ENCODE results near the gene CUL5.
A peak's percentile ranks its signal among the peaks of the same experiment; 100 is the strongest.
"Not testable (repeated sequence)": the region's sequence is repeated elsewhere in the genome, so short reads cannot be mapped to it uniquely, and the experiment has no call there.

CUL5 gene

DNA sequence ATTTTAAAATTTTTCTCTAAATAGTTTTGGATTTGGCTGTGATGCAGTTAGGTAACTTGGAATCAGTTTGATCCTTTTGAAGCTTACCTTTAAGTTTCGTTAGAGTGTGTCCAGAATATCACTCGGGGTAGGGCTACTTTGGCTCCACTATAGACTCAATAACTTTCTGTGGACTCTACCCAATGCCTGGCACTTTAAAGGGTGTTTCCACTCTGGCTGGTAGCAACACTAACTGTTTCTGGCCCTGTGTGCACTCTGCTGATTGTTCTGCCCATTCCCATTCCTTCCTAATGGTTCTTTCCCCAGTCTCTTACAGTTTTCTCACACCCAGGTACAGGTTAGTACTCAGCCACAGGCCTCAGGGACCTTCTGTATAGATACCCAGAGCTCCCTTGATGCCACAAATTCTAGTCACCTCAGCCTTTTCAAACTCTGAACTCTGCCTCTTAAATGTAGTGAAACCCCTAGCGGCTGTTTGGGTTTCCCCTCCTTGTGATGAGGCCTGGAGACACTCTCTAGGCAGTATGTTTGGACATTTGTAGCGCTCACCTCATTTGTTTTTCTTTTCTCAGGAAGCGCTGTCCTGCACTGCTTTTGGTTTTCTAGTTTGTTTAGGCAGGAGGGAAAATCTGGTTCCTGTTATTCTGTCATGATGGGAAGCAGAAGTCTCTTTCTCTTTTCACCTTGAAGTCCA is 16.8 kb downstream of the CUL5 start:
- DNase-seq, result no peak

DNA sequence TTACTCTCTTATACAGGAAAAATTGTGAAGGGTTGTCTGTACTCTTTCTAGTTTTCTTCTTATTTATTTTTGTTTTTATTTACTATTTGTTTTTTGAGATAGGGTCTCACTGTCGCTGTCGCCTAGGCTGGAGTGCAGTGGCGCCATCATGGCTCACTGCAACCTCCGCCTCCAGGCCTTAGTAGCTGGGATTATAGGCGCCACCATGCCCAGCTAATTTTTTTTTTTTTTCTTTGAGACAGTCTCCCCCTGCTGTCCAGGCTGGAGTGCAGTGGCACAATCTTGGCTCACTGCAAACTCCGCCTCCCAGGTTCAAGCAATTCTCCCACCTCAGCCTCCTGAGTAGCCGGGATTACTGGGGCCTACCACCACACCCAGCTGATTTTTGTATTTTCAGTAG is 18.4 kb downstream of the CUL5 start:
- no peak for DNase-seq

DNA sequence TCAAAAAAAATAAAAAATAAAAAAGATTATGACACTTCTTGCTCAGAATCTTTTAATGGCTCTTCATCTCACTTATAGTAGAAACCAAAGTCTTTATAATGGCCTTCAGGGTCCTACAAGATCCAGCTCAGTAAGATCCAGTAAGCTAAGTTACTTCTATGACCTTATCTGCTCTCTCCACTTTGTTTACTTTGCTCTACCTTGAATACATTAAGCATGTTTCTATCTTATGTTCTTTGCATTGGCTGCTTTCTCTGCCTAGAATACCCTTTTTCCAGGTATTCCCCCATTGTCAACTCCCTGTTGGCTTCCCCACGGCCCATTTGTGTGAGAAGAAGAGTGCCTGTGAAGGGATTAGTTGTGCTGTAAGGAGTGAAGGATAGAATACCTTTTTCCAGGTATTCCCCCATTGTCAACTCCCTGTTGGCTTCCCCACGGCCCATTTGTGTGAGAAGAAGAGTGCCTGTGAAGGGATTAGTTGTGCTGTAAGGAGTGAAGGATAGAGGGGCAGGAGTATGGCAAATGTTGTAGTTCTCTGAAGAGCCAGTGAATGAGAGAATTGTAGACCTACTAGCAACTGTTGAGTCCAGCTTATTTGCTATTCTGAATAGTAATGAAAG is 20.2 kb downstream of the CUL5 start:
- not testable (repeated sequence) for DNase-seq

DNA sequence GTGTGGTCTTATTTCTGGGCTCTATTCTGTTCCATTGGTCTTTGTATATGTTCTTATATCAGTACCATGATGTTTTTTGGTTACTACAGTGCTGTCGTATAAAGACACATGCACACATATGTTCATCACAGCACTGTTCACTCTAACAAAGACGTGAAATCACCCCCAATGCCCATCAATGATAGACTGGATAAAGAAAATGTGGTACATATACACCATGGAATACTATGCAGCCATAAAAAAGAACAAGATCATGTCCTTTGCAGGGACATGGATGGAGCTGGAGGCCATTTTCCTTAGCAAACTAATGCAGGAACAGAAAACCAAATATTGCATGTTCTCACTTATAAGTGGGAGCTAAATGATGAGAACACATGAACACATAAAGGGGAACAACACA is 22.9 kb downstream of the CUL5 start:
- not testable (repeated sequence) for DNase-seq

DNA sequence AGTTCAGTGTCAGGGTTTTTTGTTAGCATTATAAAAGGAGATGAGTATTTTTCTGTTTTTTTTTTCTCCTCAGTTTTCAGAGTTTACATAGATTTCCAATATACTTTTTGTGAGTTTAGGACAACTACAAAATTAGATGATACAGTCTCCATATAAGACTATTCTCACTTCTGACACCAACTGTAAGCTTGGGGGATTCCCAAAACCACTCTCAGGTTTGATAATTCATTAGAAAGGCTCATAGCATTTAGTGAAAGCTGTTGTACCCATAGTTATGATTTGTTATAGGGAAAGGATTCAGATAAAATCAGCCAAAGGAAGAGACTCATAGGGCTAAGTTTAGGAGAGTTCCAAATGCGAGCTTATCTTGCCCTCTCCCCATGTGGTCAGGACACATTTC is 24.1 kb downstream of the CUL5 start:
- DNase-seq, result no peak

DNA sequence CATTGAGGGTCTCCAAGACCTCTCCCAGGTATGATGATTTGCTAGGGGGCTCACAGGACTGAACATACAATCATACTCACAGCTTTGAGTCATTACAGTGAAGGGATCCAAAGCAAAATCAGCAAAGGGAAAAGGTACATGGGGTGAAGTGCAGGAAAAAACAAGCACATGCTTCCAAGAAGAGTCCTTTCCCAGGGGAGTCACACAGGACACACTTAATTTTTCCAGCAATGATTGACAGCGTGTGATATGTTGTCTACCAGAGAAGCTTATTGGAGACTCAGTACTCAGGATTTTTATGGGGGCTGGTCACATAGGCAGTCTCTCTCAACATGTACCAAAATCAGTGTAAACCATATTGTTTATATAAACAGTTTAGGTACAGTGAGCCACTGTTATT is 25.3 kb downstream of the CUL5 start:
- no peak for DNase-seq

DNA sequence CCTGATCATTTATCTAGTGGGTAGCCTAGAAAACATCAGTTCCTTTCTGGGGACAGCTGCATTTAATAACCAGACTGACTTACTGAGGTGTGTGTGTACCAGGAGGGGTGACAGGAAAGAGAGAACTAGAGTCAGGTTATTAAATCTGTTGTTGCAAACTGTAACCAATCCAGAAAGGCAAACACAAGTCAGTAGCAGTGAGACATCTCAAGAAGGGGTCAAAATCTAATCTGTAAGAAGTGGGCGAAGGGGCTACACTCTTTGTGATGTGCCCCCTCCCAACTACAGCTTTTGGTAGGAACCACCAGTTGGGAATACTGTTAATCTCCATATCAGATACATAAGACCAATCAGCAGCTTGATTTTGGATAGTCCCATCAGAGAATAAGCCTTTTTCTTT is 26.3 kb downstream of the CUL5 start:
- DNase-seq, result no peak

DNA sequence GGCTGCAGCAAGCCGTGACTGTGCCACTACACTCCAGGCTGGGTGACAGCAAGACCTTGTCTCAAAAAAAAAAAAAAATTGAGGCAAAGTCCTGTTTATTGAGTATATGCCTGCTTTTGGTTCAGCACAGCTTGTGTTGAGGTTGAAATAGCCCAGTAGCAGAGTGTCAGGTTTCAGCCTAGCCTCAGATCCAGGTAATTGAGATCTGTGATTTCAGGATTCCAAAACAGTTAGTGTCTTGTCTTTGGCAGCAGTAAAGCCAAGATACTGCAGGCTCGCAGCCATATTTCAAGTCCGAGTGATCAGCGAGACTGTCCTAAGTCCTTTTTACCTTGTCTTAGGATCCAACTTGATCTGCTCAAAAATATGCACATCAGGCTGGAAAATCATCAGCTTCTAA is 27.0 kb downstream of the CUL5 start:
- no peak for DNase-seq

DNA sequence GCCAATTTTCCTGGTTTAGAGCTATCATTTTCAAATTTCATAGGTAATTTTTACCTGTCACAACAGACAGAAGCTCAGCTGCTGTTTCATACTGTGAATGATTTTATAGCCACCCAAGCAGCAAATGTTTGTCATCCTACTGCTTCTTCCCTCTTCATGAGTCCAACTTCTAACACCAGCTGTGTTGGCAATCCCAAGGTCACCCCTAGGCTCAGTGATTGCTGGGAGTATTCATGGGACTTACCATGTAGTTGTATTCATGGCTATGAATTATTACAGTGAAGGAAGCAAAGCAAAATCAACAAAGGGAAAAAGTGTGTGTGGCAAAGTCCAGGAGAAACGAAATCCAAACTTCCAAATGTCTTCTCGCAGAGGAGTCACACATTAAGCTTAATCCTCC is 28.5 kb downstream of the CUL5 start:
- DNase-seq, result no peak

DNA sequence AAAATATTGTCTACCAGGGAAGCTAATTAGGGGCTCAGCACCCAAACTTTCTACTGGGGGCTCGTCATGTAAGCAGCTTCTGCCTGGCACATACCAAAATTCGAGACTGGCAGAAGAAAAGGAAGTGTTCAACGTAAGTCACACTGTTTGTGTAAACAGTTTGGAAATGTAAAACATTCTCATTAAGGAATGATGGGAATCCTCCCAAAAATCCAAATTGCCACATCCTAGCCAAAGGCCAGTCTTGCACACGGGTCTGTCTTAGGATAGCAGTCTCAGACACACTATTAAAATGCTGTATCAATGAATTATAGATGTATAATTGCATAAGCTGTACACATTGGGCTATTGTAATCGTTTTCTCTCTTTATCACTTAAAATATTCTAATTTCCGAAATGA is 28.9 kb downstream of the CUL5 start:
- peak; percentile 26 for DNase-seq

DNA sequence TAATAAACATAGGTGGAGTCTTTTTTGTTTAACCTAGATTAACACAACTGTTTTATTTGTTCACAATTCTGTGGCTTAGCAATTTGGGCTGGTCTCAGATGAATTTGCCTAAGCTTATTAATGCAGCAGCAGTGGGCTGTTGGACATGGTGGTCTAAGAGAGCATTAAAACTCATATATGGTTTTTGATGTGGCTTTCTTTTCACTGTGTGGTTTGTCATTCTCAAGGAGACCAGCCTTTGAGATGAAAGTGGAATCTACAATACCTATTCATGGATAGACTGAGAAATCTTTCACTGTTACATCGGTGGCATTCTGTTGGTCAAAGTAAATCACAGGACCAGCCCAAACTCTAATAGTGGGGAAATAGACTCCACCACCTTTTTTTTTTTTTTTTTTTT is 39.6 kb downstream of the CUL5 start:
- no peak for DNase-seq

DNA sequence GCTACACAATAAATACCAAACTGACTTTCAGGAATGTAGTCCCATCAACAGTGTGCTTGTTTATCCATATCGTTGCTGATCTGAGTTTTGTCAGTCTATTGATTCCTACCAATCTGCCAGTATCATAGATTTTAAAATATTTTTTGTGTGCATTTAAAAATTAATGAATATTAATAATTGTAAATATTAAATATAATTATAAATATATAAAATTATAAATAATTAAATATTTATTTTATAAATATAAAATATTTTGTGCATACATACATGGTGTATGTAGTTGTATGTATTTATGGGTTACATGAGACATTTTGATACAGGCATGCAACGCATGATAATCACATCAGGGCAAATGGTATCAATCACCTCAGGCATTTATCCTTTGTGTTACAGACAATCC is 53.6 kb downstream of the CUL5 start:
- DNase-seq, result no peak

DNA sequence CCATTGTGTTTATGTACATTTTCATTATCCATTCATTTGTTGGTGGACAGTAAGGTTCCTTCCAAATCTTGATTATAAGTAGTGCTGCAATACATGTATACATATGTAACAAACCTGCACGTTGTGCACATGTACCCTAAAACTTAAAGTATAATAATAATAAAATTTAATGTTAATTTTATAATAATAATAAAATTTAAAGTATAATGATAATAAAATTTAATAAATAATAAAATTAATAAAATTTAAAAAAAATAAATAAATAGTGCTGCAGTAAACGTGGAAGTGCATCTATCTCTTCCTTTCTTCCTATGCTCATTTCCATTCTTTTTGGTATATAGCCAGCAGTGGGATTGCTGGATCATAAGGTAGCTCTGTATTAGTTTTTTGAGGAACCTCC is 54.7 kb downstream of the CUL5 start:
- no peak for DNase-seq

DNA sequence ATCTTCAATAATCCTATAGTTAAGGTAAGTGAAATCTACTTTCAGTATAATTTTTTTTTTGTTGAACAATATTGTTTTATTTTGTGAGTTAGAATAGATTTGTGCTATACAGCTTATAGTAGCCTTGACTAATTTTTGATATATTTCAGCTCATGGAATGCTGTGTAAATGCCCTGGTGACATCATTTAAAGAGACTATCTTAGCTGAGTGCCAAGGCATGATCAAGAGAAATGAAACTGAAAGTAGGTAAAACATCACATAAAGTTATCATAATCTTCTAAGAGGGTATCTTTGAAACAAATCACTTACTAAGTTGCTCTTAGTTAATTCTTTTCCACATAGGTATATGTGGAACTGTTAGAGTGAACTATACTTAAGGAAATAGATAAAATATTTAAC is 61.2 kb downstream of the CUL5 start:
- peak; percentile 51 for DNase-seq

DNA sequence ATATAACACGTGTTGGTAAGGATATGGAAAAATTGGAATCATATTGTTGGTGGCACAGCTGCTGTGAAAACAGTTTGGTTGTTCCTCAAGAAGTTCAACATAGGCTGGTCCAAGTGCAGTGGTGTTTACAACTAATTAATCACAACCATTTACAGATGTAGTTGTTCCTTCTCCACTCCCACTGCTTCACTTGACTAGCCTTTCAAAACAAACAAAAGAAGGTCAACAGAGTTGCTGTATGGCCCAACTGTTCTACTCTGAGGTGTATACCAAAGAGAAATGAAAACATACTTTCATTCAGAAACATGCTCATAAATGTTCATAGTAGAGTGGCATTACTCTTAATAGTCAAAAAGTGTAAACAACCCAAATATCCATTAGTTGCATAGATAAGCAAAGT is 76.1 kb downstream of the CUL5 start:
- DNase-seq, result no peak

DNA sequence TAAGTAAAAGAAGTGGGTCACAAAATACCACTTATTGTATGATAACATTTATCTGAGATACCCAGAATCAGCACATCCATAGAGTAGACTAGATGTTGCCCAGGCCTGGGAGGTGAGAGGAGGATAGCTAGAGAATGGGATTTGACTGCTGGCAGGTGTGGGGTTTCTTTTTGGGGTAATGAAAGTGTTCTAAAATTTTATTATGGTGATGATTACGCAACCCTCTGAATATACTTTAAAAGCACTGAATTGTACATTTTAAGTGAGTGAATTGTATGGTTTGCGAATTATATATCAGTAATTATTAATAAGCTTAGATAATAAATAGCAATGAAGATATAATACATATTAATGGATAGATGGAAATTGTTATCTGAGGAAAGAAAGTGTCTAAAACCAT is 77.0 kb downstream of the CUL5 start:
- no peak for DNase-seq

DNA sequence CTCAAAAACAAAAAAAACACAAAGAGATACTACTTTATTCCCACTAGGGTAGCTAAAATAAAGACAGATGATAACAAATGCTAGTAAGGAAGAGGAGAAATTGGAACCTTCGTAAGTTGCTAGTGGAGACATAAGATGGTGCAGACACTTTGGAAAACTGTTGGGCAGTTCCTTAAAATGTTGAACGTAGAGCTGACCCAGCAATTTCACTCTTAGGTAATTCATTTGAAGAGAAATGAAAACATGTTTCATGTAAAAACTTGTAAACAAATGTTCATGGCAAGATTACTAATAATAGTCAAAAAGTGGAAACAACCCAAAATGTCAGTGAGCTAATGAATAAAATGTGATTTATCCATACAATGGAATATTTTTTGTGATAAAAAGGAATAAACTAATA is 83.4 kb downstream of the CUL5 start:
- no peak for DNase-seq

DNA sequence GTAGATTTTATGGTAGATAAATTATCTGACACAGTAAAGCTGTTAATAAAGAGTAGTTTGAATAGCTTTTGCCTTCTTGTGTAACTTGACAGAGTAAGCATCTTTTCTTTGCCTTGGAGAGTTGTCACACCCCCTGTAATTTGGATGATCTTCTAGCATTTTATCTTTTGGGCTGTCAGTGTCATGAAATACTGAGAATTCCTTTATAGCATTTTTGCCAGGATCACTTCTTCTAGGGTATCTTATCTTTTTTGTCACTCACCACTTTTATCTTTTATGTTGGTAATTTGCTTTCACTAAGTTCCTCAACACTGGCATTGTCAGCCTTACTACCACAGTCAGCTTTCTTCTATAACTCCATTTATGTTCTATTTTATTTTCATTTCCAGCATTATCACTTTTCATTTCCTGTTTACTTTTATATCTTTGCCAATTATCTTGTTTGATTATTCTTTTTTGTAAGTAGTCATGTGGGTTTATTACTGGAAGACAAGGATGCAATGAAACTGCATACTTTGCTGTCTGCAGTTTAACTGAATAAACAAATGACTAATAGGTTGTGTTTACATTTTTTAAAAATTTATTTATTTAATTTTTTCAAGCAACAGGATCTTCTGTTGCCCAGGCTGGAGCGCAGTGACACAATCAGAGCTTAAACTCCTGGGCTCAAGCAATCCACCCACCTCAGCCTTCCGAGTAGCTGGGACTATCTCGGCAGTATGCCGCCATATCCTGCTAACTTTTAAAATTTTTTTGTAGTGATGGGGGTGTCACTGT is 84.6 kb downstream of the CUL5 start:
- no peak for DNase-seq

DNA sequence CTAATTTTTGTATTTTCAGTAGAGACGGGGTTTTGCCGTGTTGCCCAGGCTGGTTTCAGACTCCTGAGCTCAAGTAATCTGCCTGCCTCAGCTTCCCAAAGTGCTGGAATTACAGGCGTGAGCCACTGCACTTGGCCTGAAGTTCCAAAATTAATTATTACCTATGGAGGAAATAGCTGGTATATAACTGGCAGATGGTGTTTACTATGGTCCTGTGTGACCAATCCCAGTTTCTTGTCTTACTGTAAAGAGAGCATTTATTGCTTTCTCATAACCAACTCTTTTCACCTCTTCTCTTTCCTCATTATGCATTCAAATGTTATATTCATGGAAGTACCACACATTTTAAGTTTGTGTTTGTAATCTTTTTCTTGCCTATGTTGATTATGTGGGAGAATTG is 88.5 kb downstream of the CUL5 start:
- DNase-seq, result no peak

DNA sequence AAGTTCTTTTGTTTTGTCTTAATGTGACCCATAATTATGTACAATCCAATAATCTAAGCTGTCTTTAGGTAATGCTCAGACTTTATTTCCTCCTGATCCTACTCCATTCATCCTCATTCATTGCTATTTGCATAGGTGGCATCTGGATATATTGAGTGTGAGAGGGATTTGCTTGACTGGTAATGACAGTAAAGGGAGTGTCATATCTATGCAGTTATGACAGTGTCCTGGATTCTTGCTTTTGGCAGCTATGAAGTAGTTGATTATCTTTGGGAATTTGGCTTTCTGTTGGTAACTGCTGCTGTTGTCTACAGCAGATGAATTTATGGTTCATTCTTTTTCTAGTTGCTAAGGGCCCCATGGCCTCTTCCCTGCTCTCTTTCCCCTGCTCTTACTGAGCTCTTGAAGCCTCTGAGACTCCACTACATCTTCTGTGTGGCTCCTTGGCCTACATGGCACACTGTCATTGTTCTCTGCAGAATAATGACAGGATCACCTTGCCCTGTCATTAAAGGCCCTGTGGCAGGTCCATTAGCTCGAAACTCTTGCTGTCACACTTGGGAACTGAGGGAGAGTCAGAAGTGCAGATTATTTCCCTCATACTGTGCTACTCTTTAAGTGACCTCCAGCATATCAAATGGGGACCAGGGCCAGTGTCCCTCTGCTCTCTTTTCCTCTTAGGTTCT is 92.5 kb downstream of the CUL5 start:
- no peak for DNase-seq

DNA sequence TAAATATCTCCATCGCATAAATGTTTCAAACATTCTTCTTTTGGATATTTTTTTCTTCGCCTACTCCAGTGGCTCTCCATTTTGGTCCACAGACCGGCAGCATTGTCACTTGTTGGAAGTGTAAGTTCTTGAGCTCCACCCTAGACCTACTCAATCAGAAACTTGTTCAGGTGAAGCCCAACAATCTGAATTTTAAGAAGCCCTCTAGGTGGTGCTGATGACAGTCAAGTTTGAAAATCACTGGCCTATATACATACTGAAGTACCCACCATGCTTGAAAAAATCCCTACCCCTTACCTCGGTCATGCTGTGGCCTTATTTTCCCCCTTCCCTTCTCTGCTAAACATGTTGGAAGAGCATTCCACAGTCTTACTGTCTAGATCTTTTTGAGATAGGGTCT is 102.4 kb downstream of the CUL5 start:
- no peak for DNase-seq

DNA sequence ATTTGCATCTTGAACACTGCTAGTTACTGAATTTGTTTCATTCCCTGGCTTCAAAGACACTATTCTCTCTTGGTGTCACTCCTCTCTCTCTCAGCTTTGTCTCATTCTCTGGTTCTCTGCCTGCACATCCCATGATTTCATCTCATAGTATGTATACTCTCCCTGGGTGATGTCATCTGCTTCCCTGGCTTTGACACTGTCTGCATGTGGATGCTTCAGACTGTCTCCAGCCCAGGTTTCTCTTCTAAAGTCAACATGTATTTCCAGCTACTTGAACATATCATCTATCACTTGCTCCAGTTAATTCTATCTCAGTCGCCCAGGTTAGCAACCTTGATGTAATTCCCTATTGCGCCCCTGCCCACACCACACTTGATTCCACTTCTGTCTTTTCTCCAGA is 103.4 kb downstream of the CUL5 start:
- DNase-seq, result peak; percentile 18

DNA sequence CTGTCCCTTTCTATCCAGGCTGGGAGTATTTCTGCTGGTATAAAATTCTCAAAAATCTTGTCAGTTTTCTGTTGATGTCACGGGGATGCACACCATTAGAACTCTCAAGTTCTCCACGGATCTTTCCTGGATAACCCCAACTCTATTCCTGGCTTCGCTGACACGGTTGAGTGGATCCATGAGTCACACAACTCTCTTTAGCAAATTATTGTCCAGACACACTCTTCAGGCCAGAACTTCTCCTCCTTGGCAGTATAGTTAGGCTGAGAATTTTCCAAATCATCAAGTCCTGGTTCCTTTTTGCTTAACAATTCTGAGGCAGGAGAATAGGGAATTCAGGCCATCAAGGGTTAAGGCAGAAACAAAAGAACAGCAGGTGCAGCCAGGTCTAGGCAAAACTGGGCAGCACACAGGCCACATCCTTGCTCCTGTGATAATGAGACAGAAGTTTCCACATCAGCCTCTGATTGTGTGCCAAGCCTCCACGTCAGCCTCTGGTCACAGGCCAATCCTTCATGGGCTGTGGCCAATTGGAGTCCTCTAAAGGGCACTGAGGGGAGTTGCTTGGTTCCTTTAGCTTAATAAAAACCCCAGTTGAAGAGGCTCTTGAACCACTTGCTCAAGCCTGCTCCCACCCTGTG is 106.9 kb downstream of the CUL5 start:
- peak; percentile 67 for DNase-seq
